Stomach smooth muscle (tissue), 2 donors: ENCODE data around the gene FLYWCH2.
"Not testable (repeated sequence)": the region's sequence is repeated elsewhere in the genome, so short reads cannot be mapped to it uniquely, and the experiment has no call there.

Experiments used
- H3K27ac ChIP-seq: one replicate; pipeline ENCODE4 v1.7.0; 2013; ENCODE audit warnings: mild to moderate bottlenecking, low read length, inconsistent platforms
- H3K27me3 ChIP-seq, 2 donors: one replicate each; pipeline ENCODE4 v1.7.0; 2013; ENCODE audit warnings: low read length in 2 of 2; ENCODE audit not compliant: insufficient read depth in 2 of 2, control insufficient read depth in 1 of 2
- H3K36me3 ChIP-seq, 2 donors: one replicate each; pipeline ENCODE4 v1.7.0; 2013; ENCODE audit warnings: low read length in 2 of 2; ENCODE audit not compliant: control insufficient read depth in 2 of 2, insufficient read depth in 2 of 2
- H3K4me1 ChIP-seq: one replicate; pipeline ENCODE4 v1.7.0; 2013; ENCODE audit warnings: low read length; ENCODE audit not compliant: control insufficient read depth, insufficient read depth
- H3K4me3 ChIP-seq, 2 donors: one replicate each; pipeline ENCODE4 v1.7.0; 2013; ENCODE audit warnings: low read length in 2 of 2
- H3K9ac ChIP-seq, 2 donors: one replicate each; pipeline ENCODE4 v1.7.0; 2013; ENCODE audit warnings: low read length in 2 of 2, mild to moderate bottlenecking in 1 of 2
- H3K9me3 ChIP-seq, 2 donors: one replicate each; pipeline ENCODE4 v1.7.0; 2013; ENCODE audit warnings: low read length in 2 of 2; ENCODE audit not compliant: control insufficient read depth in 2 of 2
- donor health status: healthy.
- donor health status: Pancreatic carcinoma.

The FLYWCH2 gene

GRCh38 chr16:2905241-2905987, 22.4 kb downstream of the FLYWCH2 start:
- no peaks in the 10 kb centered on the region for H3K9me3 ChIP-seq
- H3K27ac ChIP-seq, result peak overlapping the region; percentile 66
- peaks cover 19% of the 10 kb centered on the region for H3K4me1 ChIP-seq
- peak overlapping the region; percentile 77 to 92 for H3K4me3 ChIP-seq
- H3K9ac ChIP-seq, result peak overlapping the region; percentile 62 to 75
- no peaks in the 10 kb centered on the region for H3K27me3 ChIP-seq
- peaks cover 0 to 2% of the 10 kb centered on the region in 2 donors for H3K36me3 ChIP-seq

DNA sequence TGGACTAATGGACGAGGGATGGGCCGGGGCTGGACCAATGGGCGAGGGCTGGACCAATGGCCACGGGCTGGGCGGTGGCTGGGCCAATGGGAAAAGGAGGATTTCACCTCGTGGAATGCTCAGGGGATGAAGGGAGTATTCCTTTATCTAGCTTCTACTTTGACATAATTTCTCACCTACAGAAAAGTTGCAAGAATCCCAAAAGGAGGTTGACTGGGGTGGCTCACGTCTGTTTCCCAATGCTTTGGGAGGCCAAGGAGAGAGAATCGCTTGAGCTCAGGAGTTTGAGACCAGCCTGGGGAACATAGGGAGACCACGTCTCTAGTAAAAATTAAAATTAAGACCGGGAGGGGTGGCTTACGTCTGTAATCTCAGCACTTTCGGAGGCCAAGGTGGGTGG, 23.0 kb downstream of the FLYWCH2 start:
- H3K4me3 ChIP-seq, result peak overlapping the region in 1 of 2 donors; percentile 44
- H3K9me3 ChIP-seq, result no peaks in the 10 kb centered on the region

DNA sequence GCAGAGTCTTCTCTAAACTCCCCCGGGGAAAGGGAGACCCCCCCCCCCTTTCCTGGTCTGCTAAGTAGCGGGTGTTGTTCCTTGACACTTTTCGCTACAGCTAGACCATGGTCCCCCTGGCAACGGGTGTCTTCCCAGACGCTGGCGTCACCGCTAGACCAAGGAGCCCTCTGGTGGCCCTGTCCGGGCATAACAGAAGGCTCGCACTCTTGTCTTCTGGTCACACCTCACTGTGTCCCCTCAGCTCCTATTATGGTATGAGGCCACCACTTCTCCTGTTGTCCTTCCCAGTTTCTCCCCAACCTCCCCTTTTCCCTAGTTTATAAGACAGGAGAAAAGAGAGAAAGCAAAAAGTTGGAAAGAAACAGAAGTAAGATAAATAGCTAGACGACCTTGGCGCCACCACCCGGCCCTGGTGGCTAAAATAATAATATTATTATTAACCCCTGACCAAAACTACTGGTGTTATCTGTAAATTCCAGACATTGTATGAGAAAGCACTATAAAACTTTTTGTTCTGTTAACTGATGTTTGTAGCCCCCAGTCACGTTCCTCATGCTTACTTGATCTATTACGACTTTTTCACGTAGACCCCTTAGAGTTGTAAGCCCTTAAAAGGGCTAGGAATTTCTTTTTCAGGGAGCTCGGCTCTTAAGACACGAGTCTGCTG, 24.2 kb downstream of the FLYWCH2 start:
- H3K4me1 ChIP-seq, result peaks cover 23% of the 10 kb centered on the region
- not testable (repeated sequence) for H3K9me3 ChIP-seq, H3K36me3 ChIP-seq, H3K27me3 ChIP-seq, H3K27ac ChIP-seq, H3K4me3 ChIP-seq, H3K9ac ChIP-seq

More for the DNA sequence above, 23.0 kb downstream of the FLYWCH2 start:
- H3K4me1 ChIP-seq, result peaks cover 19% of the 10 kb centered on the region
- no peak overlapping the region for H3K9ac ChIP-seq
- peak overlapping the region; percentile 37 for H3K27ac ChIP-seq
- H3K36me3 ChIP-seq, result no peaks in the 10 kb centered on the region
- H3K27me3 ChIP-seq, result no peaks in the 10 kb centered on the region

DNA sequence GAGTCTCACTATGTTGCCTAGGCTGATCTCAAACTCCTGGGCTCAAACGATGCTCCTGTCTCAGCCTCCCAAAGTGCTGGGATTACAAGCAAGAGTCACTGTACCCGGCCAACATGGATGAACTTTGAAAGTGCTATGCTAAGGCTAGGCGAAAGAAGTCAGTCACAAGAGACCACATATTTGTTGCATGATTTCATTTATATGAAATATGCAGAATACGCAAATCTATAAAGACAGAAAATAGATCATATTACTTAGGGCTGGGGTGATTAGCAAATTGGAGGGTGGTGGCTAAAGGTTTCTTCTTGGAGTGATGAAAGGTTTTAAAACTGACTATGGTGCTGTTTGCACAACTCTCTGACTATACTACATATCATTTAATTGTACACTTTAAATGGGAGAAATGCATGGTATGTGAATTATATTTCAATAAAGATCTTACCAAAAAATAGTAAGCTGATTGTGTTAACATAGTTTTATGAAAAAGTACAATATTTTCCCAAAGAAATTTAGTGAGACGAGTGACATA, 27.5 kb downstream of the FLYWCH2 start:
- Histone ChIP-seq H3K4me1 (peaks cover 24% of the 10 kb centered on the region), H3K27me3 (no peaks in the 10 kb centered on the region), H3K36me3 (peaks cover 4 to 10% of the 10 kb centered on the region in 2 donors), H3K9ac (no peak overlapping the region), H3K4me3 (no peak overlapping the region), H3K9me3 (no peaks in the 10 kb centered on the region), H3K27ac (no peak overlapping the region)

GRCh38 chr16:2911638-2912329, 28.8 kb downstream of the FLYWCH2 start, which contains the start of gene FLYWCH1:
FLYWCH1 (plus strand) TSS chr16:2911931; CDS start chr16:2929686, 17,755 bp downstream.
- Histone ChIP-seq H3K9me3 (no peaks in the 10 kb centered on the region), H3K27me3 (no peaks in the 10 kb centered on the region), H3K27ac (peak within 1 kb of the TSS; percentile 79), H3K4me3 (peak within 1 kb of the TSS; percentile 89 to 92), H3K36me3 (peaks cover 9 to 14% of the 10 kb centered on the region in 2 donors), H3K4me1 (peaks cover 19% of the 10 kb centered on the region), H3K9ac (peak within 1 kb of the TSS; percentile 84 to 90)

DNA sequence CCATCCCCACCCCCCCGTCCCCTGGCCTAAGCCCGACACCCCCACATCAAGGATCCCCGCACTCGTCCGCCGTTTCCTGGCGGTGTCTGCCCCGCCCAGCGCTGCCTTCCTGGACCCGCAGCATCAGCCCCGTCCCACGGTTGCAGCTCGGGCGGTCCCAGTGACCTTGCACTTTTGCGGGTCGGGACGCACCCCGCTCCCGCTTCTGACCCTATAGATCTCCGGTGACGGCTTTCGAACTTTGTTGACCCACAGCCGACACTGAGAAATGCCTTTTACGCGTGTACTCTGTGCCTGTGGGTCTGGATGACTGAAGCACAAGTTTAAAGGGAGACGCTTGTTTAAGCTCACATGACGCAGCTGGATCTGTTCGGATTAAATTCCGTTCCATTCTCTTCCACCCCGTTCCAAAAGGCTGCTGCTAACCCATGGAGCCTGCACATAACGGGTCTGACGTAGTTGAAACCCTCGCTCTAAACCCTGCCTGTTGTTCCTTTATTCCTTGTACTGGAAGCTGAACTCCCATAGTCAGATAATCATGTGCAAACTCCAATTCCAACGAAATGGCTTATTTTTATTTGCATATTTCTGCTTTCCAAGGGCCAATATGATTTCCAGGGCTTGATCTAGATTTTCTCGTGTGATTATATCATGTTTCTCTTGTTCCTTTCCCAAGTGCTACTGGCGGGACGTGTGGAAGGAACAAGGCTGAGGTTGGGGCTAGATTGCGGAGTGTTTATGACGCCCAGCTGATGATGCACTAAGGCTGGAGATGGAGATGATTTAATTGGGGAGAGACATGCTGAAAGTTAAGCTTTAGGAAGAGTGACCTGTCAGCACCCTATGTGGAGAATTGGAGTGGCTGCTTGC, 29.6 kb downstream of the FLYWCH2 start:
- H3K4me1 ChIP-seq, result peaks cover 19% of the 10 kb centered on the region
- peak overlapping the region; percentile 79 for H3K27ac ChIP-seq

DNA sequence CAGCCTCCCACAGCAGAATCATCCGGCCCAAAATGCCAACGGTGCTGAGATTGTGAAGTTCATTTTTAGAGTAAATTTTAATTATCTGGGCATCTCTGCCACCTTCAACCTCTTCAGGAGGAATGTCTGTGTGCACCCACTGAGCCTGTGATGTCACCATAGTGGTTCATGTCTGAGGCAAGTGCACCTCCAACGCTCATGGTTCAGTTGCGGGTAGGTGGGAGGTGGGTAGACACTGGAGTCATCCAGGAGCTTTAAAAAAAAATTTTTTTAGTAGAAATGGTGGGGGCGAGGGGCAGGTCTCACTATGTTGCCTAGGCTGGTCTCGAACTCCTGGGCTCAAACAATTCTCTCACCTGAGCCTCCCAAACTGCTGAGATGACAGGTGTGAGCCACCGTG, 30.6 kb downstream of the FLYWCH2 start:
- peaks cover 19% of the 10 kb centered on the region for H3K4me1 ChIP-seq
- peak overlapping the region in 1 of 2 donors; percentile 21 for H3K9ac ChIP-seq
- no peak overlapping the region for H3K27ac ChIP-seq
- H3K27me3 ChIP-seq, result no peaks in the 10 kb centered on the region
- no peaks in the 10 kb centered on the region for H3K9me3 ChIP-seq
- H3K4me3 ChIP-seq, result peak overlapping the region in 1 of 2 donors; percentile 89
- peaks cover 9 to 14% of the 10 kb centered on the region in 2 donors for H3K36me3 ChIP-seq

More for the DNA sequence above, 29.6 kb downstream of the FLYWCH2 start:
- Histone ChIP-seq H3K27me3 (no peaks in the 10 kb centered on the region), H3K9me3 (no peaks in the 10 kb centered on the region), H3K4me3 (peak overlapping the region; percentile 89 to 92), H3K9ac (peak overlapping the region; percentile 84 to 90), H3K36me3 (peaks cover 9 to 14% of the 10 kb centered on the region in 2 donors)

GRCh38 chr16:2914233-2914632, 31.2 kb downstream of the FLYWCH2 start:
- H3K9me3 ChIP-seq, result no peaks in the 10 kb centered on the region
- H3K4me1 ChIP-seq, result peaks cover 19% of the 10 kb centered on the region
- H3K27ac ChIP-seq, result no peak overlapping the region
- peaks cover 9 to 14% of the 10 kb centered on the region in 2 donors for H3K36me3 ChIP-seq
- no peaks in the 10 kb centered on the region for H3K27me3 ChIP-seq
- no peak overlapping the region for H3K9ac ChIP-seq
- no peak overlapping the region for H3K4me3 ChIP-seq

DNA sequence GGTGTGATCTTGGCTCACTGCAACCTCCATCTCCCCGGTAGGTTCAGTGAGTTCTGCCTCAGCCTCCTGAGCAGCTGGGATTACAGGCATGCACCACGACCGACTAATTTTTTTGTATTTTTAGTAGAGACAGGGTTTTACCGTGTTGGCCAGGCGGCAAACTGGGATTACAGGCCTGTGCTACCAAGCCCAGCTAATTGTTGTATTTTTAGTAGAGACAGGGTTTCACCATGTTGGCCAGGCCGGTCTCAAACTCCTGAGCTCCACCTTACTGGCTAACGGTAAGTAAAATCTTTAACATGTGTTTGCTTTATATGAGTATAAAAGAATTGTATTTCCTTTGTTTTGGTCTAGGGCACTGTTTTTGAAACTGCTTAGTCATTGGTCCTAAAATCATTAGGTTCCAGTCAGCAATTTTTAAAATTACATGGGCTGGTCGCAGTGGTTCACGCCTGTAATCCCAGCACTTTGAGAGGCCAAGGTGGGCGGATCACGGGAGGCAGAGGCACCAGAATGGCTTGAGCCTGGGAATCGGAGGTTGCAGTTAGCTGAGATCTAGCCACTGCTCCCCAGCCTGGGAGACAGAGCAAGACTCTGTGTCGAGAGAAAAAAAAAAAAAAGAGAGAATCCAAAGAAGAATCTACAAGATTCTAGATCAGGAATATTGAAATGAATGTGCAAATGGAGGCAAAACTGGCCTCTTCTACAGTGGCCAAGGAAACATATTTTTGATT, 32.3 kb downstream of the FLYWCH2 start:
- H3K9ac ChIP-seq, result peak overlapping the region in 1 of 2 donors; percentile 27
- H3K4me1 ChIP-seq, result peaks cover 21% of the 10 kb centered on the region
- H3K36me3 ChIP-seq, result peaks cover 9 to 14% of the 10 kb centered on the region in 2 donors
- no peak overlapping the region for H3K27ac ChIP-seq
- no peak overlapping the region for H3K4me3 ChIP-seq
- H3K9me3 ChIP-seq, result no peaks in the 10 kb centered on the region
- no peaks in the 10 kb centered on the region for H3K27me3 ChIP-seq
